GM18511 (cell line): ENCODE results near the gene NCDN.

Source experiments
- ATAC-seq: cut with Tn5 transposase; IDR thresholded peaks from one replicate; pipeline ENCODE4 v1.9.1; 2021; ENCODE audit warnings: mild to moderate bottlenecking, moderate library complexity; ENCODE audit not compliant: unreplicated experiment

NCDN gene

DNA sequence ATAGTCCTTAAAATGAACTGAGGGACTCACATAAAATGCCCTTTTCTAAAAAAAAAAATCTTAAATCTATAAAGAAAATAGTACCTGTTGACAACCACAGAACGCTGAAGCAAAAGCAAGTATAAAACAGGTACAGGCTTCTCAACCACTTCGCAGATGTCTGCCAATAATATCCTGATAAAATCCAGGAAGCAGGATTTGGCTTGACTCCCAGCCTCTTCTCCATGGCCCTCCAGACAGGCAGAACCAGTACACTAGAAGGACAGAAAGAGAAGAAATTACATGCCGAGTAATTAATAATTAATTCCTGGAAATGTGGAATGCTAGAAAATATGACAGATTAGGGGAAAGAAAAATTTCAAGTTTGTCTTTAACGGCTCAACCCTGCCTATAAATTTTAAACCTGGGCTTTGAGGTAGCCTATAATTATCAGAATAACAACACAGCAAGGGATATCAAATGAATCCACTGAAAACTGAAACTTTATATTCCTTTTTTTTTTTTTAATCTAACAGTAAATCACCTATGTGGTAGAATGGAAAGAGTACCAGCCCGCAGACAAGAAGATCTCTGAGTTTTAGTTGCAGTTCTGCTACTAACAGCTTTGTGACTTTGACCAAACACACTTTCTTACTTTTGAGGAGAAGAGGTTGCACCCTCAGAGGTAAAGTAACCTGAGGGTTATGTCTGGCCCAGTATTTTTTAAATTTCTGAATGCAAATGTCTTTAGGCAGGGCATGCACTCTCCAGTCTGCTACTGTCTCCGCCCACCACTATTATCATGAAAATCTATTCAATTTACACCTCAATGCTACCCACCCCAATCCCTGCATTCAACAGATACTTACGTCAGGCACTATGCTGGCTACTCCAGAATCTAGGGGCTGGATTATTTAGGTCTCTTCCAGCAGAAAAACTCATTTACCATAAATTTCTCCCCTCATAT lies 3.1 kb upstream of the NCDN start:
- no peak for ATAC-seq

DNA sequence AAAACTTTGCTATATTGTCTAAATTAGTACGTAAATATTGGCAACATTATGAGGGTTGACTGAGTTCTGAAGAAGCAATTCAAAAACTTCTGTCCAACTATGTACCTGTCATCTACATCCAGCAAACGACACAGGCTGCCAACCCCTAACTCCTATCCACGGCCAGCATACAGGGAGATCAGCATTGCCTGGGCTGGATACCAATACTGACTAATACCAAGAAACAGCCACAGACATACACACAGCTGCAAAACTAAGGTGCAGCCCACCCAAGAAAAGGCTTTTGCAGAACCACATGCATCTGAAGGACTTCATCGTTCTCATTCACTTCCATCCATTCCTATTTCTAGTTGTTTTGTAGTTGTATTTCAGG lies 2.4 kb upstream of the NCDN start:
- no peak for ATAC-seq

DNA sequence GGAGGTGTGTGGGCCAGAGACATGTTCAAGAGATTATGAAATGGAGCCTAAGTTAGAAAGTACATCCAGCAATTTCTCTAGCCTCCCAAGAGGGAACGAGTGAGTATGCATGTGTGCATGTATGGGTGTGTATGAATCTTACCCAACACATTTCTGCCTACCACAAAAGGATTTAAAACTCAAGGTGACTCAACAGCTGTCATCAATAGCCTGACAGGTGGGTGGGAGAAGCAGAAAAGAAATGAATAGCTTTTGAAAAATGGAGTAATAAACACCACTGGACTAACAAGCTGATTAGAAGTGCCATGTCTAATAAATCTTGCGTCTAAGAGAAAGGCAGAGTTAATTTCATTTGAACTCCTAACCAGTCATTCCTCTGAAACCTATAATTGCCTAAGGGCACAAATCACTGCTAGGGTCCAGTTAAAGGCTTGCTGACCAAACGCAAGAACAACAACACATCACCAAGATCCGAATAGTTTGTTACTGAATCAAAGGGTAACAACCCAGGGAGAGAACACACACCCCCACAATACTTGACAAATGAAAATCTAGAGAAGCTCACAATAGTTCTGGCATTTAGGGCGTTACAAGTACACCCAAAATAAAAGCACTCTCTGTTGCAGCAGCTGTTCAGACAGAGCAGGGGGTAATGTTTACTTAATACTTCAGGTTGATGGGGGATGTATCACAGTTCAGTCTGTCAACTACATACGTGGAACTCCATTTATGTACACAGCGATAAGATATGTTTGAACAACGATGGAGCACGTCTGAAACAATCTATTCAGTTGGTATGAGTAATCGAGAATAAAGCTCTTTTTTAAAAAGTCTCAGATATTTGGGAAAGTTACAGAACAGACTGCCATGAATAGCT lies 1.8 kb upstream of the NCDN start:
- no peak for ATAC-seq

DNA sequence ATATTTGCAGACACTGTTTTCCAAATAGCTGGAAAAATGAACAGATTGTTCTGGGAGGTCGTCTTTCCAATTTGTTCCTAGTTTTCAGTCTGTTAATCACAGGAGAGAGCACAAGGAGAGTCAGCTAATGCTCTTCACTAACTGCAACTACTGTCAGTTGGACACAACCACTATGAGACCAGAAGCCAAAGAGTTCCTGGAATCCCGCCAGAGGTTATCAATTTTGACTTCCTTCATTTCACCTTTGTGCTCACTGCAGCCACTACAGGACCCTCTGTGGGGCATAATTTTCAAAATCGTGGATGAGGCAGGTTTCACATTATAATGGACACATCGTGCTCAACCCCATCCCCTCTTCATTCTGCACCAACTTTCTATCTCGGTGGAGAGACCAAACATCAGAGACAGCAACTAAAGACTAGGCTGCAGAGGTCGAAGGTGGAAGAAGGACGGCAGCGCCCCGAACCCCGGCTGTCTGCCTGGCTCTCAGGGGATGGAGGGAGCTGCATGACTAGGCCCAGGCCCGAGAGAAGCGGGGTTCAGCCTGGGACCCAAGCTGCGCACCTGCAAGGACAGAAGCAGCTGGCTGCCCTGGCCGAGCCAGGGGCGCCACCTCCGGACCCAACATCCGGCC lies 998 bp upstream of the NCDN start:
- ATAC-seq, result no peak

DNA sequence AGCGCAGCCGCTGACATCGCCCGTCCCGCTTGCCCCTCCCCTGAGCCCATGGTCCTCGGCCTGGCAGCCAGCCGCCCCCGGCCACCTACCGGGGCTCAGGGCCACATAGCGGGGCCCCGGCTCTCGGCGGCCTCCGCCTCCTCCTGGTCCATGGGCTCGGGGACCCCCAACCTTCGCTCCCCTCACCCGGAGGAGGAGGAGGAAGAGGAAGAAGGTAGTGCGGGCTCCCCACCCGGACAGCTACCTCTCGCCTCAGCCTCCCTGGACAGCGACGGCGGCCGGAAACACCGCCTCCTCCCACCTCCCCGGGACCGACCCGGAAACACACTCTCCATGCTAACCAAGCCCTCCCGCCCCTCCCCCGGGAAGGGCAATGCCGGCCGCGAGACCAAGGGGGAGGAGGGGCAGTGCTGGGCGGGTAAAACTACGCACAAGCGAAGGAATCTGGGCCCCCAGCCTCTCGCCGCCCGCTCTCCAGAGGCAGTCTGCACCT lies 435 bp upstream of the NCDN start, which contains the start of gene KIAA0319L:
TSS of gene KIAA0319L (minus strand) at position 286 of the 493 bp plus-strand sequence. CDS start 2,912 bp downstream, outside the sequence.
- peak; percentile 87 for ATAC-seq

DNA sequence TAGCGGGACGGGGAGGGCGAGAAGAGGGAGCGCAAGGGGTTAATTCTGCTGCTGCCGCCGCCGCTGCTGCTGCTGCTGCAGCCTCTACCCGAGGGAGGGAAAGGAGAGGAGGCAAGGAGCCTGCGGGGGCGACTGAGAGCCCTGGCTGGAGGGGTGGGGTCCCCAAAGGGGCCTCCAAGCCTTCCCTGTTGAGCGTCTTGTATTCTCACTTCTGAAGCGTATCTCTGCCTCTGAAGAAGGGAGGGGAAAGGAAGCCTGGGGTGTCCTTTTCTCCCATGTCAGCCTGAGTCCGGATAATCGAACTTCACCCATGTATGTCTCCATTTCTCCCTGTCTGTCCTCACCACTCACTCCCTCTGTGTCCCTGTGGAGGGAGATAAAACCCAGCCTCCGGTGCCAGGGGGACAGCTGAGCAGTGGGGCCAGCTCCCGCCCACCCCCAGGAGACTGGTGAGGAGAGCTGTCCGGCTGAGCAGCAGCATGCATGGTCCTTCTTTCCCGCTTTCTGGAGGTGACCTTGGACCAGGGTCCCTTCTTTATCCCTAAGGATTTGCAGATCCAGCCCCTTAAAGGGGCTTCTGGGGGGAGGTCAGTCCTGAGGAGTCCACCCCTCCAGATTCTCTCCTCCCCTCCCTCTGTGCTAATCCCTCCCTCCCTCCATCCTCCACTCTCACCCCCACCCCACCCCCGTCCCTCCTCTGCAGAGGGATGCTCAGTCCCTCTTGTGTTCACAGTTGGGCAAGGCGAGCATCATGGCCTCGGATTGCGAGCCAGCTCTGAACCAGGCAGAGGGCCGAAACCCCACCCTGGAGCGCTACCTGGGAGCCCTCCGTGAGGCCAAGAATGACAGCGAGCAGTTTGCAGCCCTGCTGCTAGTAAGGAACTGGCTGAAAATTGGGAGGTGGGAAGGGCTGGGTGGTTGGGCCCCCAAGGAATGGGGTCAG lies 1.0 kb downstream of the NCDN start:
- ATAC-seq, result no peak

DNA sequence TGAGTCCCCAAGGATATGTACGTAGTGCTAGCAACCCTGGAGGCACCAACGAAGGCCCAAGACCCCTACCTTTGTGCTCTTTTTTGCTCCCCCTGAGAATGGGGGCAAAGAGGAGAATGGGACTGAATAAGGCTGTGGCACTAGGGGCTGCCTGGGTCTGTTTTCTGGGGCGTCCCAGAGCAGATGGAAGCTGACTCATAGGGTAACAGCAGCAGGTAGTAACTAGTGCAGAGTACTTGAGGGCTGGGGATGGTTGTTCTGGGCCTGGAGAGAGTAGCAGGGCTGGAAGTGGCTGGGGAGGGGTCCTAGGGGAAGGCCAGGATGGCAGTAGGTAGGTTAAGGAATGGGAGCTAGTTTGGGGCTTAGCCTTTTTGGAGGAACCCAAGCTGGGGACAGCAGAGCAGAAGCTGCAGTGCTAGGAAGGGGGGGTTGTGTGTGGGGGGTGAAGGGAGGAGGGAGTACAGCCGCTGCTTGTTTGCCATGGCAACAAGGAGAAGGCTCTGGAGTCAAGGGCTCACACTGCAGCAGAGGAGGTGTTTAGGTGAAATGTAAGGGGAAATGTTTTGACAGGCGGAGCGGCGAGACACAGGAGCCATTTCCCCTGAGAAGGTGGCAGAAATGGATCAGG lies 1.8 kb downstream of the NCDN start:
- ATAC-seq, result no peak

DNA sequence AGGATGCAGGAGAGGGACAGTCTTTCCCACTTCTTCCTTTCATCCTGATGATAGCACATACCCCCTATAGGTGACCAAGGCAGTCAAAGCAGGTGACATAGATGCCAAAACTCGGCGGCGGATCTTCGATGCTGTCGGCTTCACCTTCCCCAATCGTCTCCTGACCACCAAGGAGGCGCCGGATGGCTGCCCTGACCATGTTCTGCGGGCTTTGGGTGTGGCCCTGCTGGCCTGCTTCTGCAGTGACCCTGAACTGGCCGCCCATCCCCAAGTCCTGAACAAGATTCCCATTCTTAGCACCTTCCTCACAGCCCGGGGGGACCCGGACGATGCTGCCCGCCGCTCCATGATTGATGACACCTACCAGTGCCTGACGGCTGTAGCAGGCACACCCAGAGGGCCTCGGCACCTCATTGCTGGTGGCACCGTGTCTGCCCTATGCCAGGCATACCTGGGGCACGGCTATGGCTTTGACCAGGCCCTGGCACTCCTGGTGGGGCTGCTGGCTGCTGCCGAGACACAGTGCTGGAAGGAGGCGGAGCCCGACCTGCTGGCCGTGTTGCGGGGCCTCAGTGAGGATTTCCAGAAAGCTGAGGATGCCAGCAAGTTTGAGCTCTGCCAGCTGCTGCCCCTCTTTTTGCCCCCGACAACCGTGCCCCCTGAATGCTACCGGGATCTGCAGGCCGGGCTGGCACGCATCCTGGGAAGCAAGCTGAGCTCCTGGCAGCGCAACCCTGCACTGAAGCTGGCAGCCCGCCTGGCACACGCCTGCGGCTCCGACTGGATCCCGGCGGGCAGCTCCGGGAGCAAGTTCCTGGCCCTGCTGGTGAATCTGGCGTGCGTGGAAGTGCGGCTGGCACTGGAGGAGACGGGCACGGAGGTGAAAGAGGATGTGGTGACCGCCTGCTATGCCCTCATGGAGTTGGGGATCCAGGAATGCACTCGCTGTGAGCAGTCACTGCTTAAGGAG lies 2.9 kb downstream of the NCDN start:
- no peak for ATAC-seq

DNA sequence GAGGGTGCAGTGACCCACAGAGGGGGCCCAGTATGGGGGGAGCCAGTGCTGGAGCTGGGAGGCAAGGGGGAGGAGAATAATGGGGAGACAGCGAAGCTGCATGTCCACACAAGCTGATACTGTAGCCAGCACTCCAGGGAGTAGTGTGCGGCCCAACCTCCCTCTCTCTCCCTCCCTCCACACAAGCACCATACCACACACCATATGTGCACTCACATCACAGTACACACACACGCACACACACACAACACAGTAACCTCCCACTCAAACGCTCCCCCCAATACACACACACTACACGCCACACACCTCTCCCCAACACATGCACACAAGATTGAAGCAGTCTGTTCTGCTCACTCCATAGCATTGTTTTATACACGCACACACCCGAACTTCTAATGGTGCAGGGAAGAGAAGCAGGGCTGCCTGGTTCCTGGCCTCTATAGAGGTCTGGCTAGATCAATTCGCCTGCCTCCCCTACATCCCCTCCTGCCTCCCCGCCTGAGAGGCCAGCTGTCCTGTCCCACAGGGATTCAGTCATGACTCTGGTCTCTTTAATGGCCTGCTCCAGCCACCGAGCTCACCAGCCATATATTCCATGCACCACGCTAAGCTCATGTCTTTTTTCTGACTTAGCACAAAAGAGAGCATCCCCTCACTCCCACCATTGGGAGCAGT lies 3.8 kb downstream of the NCDN start:
- ATAC-seq, result no peak

DNA sequence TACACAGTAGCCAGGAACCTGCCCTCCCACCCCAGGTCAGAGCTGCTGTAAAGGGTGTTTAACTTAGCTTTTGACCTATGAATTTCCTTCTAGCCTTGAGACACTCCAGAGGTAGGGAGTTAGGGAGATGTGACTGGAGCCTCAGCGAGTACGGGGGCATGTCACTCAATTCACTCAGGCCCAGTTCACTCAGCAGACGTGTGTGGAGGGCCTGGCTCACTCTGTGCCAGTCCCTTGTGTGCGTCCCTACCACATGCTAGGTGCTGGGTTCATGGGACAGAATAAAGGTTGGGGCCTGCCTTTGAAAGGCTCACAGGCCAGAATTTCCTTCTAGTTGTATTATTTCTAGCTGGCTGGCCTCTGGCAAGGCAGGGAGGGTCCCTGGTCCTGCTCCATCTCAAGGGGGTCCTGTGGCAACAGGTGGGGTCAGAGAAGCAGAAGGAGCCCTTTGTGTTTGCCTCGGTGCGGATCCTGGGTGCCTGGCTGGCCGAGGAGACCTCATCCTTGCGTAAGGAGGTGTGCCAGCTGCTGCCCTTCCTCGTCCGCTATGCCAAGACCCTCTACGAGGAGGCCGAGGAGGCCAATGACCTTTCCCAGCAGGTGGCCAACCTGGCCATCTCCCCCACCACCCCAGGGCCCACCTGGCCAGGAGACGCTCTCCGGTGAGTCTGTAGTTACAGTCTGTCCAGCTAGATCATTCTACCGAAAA lies 4.5 kb downstream of the NCDN start:
- no peak for ATAC-seq

DNA sequence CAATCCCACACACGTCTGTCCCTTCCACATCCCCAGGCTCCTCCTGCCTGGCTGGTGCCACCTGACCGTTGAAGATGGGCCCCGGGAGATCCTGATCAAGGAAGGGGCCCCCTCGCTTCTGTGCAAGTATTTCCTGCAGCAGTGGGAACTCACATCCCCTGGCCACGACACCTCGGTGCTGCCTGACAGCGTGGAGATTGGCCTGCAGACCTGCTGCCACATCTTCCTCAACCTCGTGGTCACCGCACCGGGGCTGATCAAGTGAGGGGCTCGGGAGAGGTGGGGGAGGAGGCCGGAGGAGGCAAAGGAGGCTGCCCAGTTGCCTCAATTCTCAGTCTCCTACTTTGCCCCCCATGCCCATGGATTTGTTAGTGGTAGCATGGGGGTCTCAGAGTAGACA lies 5.6 kb downstream of the NCDN start:
- ATAC-seq, result no peak

DNA sequence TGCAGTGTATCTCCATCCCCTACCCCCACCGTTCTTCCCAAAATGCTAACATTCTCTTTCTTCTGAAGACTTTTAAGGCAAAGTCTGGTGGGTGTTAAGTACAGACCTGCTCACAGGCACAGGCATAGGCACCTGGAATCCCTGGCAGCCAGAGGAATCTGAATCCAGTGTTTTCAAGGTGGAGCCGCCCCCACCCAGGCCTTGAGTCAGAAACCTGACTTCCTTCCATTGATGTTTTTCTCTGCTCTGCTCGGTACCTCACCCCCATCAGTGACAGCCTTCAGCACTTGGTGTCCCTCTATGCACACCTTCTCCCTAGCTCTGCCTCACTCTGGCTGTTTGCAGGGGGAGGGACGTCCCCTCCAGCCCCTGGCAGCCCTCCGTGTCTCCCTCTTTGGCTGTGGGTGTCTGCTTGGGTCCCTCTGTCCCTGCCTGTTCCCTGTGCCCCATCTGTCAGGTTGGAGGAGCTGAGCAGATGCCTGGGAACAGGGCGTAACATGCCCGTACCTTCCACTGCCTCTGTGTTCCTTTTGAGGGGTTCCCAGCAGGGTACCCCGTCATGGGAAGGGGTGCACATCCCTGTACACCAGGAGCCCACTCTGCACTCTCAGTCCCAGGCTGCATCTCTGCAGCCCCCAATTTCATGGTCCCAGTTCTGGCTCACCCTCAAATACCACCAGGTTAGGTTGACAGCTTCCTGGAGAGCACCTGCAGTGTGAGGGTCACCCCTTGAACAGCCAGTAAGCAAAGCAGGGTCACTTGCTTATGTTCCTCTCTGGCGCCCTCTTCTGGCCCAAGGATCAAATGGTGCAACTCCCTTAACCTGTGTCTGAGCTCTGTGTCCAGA lies 6.7 kb downstream of the NCDN start:
- ATAC-seq, result peak; percentile 46

DNA sequence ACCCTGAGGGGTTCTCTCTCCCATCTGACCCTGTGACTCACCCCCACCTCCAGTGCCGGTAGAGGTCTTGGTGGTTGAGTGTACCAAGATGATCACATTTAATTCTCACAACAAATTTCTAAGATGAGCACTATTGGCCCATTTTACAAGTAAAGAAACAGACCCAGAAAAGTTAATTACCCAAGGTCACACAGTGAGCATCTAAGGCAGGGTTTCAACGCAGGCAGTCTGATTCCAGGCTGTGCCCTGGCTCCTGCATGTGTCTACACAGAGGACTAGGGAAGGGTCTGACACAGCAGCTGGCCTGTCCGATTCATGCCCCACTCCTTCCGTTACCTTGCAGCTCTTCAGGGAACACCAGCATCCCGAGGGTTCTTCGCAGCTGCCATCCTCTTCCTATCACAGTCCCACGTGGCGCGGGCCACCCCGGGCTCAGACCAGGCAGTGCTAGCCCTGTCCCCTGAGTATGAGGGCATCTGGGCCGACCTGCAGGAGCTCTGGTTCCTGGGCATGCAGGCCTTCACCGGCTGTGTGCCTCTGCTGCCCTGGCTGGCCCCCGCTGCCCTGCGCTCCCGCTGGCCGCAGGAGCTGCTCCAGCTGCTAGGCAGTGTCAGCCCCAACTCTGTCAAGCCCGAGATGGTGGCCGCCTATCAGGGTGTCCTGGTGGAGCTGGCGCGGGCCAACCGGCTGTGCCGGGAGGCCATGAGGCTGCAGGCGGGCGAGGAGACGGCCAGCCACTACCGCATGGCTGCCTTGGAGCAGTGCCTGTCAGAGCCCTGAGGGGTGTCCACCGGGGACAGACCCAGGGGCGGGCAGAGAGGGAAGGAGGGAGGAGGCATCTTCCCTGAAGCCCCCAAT lies 7.5 kb downstream of the NCDN start:
- no peak for ATAC-seq

DNA sequence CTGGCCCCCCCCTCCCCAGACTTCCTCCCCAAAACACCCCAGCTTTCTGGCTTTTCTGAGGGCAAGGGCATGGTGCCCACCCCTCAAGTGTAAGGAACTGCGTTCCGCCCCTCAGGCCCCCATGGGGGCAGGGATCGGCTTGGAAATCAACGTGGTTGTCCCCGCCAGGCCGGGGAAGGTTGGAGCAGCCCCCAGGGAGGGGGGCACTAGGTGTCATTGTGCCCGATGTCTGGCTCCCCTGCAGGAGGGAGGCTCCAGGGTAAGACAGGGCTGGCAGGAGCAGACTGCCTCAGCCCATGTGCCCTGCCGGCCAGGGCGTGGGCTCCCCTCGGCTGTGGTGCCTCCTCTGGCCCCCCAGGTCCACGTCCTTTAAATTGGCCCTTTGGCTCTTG lies 8.1 kb downstream of the NCDN start:
- ATAC-seq, result no peak

DNA sequence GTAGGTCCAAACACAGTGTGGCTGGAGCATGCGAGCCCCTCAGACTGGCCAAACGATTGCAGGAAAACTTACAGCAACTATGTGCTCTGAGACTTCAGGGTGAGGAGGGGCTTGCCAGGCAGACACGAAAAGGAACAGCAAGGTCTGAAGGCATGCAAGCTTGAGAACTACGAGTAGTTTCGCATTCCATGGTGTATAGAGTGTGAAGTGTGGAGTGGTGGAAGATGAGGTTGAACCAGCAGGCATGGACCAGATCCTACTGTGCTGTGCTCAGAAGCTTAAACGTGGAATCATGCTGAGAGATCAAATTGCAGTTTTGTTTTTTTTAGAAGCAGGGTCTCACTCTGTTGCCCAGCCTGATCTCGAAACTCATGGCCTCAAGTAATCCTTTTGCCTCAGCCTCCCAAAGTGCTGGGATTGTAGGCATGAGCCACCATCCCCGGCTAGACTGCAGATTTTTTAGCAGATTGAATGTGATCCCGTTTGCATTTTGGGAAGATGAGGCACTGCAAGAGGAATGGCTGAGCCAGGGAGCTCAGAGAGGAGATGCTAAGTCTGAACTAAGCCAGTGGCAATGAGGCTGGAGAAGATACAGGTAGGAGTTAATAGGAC lies 10.5 kb downstream of the NCDN start:
- no peak for ATAC-seq
